GM19397 (cell line): ENCODE data around the gene STAT6.
"Not testable (repeated sequence)": the region's sequence is repeated elsewhere in the genome, so short reads cannot be mapped to it uniquely, and the experiment has no call there.

ENCODE experiments used
- ATAC-seq: cut with Tn5 transposase; IDR thresholded peaks from one replicate; pipeline ENCODE4 v1.9.1; 2021; ENCODE audit warnings: mild to moderate bottlenecking, moderate library complexity; ENCODE audit not compliant: unreplicated experiment

The STAT6 gene

DNA sequence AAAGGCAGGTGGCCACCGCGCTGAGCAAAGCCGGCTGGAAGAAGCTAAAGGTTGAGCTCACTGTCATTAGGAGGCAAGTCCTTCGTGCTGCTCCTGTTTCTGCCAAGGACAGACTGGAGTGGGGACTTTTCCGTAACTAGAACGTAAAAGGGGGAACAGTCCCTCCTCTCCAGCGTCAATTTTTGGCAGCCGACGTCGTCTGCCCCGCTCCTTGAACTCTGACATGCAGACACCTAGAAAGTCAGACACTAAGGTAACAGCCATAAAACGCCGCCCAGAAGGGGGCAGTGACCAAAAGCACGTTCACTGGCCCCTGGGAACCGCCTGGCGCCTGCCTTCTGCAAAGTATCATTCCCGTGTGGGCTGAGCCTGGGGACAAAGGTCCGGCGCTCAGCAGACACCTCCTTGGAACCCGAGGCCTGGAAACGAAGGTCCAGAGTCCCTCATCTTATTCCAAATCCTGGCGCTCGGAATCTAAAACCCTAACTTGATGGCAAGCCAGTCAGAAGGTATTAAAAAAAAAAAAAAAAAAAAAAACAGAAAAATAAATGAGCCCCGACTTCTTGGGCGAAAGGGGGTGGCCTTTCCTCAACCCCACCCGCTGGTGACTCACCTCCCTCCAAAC lies 16.1 kb upstream of the STAT6 start:
- ATAC-seq, result no peak

DNA sequence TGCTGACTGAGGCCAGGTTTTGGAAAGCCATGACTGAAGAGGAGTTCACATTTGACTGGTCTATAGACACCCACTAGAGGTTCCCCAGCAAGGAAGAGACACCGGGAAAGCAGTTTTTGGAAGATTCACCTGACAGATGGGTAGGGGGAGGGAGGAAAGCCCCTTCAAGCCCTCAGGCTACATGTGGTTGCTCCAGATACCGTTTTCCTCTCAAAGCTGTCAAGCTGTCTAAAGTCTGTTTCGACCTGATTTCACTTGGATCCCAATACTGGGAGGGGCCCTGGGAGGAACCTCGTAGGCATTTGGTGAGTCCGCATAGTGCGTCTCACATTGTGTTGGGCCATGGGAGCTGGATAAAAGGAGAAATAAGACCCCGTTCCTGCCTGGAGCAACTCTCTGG lies 15.4 kb upstream of the STAT6 start:
- no peak for ATAC-seq

DNA sequence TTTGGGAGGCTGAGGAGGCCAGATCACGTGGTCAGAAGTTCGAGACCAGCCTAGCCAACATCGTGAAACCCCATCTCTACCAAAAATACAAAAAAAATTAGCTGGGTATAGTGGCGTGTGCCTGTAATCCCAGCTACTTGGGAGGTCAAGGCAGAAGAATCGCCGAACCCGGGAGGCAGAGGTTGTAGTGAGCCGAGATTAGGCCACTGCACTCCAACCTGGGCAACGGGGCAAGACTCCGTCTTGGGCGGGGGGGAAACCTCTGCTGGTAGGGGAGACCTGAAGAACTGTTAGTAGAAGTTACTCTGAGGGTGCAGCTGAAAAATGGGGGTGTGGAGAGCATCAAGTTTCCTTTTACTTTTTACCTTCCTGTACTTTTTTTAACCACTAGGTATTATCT lies 14.9 kb upstream of the STAT6 start:
- ATAC-seq, result no peak

DNA sequence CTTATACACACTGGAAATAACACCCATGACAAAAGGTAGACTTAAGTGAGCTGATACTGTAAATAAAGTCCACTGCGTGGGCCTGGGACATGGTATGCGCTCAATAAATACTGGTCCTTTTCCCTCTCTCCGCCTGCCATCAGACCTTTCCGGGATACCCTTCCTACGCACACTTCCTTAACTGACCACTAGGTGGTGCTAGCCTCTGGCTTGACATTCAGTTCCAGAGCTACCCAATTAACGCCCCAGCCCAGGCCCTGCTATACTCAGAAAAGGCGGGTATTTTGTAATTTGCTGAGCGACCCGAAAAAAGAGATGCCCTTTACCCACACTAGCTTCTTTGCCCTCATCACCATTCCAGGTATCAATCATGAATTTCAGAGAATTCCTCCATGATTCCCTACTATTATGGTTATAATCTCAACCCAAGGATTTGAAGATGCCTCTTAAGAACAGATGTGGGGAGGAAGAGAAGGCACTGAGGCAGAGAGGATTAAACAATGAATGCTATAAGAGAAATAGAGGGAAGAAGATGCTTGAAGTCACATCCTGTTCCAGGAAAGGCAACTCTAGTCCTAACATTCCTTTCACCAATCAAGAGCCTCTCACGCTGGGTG lies 13.2 kb upstream of the STAT6 start:
- no peak for ATAC-seq

DNA sequence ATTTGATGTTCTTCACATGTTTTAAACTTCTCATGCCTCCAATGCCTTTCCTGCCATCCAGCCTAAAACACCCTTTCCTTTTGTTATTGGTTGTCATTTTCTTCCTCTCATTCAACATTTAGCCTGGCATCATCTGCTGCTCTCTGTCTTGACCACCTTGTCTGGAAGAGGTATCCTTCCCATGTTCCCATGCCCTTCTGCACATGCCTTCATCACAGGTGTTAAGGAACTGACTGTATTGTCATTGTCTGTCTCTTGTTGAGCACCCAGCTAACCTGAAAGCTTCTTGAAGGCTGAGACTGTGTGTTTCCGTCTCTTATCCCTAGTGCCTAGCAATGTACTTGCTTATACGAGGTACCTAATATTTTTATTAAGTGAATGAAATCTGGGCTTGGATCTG lies 12.7 kb upstream of the STAT6 start:
- no peak for ATAC-seq

DNA sequence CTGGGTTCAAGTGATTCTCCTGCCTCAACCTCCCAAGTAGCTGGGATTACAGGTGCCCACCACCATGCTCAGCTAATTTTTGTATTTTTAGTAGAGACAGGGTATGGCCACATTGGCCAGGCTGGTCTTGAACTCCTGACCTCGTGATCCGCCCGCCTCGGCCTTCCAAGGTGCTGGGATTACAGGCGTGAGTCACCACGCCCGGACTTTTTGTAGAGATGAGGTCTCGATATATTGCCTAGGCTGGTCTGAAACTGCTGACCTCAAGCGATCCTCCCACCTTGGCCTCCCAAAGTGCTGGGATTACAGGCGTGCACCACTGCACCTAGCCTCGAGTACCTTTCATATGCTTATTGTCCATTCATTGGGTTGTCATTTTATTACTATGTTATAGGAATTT lies 9.6 kb upstream of the STAT6 start:
- ATAC-seq, result not testable (repeated sequence)

DNA sequence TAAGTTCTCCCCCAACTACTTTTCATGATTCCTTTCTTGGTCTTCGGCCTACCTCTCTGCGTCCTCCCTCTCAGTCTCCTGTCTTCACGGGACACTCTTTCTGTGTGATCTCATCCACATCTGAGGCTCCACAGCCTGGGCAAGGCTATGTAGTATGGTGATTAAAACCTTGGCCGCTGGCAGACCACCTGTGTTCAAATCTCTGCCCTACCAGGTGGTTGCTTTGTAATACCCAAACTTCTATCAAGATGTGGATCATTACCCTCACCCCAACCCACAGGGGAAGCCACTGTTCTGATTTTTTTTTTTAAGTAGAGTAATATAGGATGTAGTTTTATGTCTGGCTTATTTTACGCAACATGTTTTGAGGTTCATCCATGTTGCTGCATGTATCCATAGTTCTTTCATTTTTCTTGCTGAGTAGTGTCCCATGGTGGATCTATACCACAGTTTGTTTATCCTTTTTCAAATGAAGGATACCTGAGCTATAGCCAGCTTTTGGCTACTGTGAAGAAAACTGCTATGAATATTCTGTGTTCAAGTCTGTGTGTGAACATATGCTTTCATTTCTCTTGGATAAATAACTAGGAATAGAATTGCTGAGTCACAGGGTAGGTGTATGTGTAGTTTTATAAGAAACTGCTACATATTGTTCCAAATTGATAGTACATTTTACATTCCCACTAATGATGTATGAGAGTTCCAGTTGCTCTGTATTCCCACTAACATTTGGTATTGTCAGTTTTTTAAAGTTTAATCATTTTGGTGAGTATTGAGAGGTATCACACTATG lies 8.3 kb upstream of the STAT6 start:
- ATAC-seq, result no peak

DNA sequence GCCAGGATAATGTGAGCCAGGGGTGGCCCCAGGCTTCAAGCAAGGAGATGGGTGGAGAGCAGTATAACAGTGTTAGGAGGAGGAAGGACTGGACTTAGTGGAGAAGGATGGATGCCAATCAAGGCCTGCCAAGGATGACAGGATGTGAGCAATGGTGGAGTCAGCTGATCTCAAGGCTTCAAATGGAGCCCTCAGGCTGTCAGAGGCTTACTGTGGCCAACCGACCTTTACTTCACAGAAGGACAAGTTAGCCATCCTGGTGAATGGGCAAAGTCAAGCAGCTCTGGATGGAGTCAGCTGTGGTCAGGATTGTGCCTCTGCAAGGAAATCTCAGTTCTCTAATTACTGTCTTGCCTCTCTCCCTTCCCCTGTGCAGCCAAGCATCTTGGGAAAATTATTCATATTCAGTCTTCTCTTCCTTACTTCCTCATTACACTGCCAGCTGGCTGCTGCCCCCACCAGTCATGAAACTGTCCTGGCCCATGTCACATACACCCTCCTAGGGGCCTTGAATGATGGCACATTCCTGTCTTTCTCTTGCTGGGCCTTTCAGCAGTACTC lies 7.6 kb upstream of the STAT6 start:
- ATAC-seq, result no peak

DNA sequence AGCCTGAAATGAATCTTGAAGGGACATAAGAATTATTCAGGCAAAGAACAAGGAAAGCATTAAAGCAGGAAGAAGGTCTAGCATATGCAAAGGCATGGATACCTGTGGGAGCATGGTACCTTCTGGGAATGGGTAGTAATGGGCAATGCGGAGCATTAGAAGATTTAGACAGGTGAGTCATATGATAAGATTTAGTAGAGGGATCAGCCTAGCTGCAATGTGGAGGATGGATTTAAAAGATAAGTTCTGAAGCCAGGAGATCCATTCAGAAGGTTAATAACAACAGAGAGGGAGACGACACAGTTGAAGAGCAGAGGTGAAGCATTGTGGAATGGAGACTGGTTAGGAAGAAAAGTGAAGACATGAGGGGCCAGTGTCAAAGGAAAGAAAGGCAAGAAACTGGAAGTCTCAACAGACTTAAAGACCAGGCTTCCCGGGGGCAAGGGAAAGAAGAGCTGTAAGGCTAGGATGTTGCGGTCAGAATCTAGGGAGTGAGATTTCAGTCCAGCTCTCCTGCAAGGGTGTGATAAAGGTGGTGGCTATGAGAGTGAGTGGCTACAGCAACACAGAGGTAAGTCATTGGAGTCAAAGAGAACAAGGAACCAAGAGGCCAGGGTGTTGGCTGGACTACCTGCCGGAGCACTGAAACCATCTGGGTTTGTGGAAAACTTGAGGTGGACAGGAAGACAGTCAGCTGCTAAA lies 5.6 kb upstream of the STAT6 start:
- ATAC-seq, result no peak

DNA sequence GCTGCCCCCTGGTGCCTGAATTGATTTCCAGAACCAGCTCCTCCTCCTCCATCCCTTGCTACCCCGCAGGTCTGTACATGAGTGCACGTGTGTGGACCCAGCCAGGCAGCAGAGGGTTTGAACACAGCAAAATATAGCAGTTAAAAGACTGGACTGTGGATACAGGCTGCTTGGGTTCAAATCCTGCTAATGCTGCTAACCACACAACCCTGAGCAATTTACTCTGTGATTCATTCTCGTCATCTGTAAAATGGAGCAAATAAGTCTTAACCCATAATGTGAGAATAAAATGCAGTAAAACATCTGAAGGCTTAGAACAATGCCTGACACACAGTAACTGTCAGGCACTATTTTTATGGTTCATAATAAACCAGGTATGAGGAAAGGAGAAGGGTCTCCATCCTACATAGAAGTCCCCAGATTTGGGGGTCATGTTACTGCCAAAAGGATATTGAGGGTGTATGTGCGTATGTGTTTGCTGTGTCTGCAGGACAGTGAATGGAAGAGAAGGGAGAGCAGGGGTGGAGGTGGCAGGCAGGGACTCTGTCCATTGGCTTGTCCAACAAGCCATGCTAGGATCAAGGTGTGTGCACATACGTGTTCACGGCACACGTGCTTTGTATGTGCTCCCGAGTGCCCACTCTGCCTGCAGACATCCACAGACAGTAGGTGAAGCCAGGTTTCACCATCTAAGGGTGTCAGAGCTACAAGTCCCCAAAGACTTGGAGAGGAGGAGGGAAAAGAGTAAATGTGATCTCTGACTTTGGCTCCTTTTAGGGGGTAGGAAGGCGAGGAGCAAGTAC lies 1.5 kb upstream of the STAT6 start:
- peak; percentile 56 for ATAC-seq

DNA sequence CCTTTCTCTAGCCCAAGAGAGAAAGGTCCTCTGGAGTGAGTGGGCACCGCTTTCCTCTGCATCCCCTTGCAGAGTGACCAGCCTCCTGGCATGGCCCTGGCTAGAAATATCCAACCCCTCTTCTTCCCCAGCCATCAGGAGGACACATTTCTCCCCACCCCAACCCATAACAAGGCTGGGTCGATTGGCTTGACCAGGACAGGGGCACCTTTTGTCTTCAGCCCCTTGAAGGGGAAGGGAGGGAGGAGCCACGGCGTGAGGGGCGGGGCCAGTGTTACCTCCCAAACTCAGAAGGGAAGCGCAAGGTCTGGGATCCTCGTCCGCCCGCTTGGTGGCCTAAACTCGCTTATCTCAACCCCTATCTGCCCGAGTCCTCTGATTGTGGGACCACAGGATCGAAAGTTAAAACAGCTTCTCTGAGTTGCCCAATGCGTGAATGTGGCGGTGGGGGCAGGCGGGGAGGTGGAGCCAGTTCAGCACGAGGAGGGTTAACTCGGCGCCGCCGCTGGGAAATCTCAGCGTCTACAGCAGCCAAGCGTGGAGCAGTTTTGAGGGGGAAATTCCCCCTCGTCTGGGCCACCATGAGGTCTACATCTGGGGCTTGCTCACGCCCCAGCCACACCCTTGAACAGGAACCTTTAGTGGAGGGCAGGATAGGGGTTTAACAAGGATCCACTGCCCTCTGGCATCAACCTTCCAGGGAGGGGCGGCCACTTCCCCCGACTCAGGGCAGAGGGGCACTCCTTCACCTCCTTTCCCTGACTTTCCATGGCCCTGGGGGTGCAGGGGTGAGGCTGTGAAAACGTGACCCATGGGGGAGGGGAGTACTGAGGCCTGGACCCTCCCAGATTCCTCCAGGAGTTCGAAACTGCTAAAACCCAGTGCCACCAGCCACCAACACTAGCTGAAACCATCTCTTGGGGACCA lies 795 bp downstream of the STAT6 start:
- peak; percentile 42 for ATAC-seq

DNA sequence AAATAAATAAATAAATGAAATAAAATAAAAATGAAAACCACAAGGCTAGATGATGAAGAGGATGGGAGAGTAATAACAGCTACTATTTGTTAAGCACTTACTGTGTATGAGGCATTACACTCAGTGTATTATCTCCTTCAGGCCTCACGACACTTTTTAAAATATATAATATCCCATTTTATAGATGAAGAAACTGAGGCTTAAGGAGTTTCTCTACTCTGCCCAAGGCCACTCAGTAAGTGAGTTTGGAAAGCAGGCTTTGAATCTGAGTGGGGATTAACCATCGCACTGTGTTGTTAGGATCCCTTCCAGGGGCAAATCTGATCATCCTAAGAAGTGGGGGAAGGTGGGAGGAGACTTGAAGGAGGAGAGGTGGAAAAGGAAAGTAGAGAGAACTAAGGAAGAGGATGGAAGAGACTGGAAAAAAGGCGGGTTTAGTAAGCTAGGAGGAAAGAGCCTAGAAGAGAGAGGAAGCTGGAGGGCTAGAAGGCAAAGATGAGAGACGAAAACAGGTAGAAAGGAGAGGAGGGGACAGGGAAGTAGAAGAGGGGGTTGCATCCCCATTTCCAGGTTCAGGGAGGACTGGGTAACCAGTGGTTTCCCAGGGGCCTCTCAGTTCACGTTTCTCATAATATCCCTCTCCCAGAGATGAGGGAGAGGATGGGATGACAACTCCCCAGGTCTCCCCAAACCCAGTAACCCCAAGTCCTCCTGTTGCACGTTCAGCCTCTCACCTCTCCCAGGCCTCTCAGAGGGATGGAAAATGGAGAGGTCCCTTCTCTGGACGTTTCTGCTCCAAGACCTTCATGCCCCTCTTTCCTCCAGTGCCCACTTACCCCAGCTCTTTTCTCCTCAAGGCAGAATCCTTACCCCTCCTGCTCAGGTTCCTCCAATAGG lies 1.7 kb downstream of the STAT6 start:
- no peak for ATAC-seq

DNA sequence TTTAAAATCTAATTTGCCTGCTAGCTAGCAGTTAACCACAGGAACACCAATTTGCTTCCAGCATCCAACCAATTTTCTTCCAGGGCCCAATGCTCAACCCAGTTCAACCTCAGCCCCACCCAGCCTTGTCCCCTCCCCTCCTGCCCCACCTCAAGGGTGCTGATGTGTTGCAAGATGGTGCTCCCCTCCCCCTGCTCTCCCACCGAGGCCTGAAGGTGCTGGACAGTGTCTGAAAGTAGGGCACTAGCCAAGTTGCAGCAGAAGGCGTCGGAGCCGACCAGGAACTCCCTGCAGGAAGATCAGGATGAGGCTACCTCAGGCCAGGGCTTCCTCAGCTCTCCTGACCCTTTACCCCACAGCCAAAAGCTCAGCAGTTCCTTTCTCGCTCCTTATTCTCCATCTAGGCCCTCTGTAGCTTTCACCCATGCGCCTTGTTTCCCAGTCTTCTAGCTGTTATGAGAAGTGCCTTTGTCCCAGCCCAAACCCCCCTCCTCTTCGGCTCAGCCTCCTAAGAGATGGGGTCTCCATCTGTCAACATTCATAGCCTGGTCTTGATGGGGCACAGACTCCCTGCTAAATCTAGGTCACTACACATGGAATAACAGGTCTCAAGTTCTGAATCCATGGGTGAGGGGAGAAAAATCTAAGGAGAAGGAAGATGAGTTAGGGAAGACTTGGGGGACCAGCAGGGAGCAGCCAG lies 3.6 kb downstream of the STAT6 start:
- no peak for ATAC-seq

DNA sequence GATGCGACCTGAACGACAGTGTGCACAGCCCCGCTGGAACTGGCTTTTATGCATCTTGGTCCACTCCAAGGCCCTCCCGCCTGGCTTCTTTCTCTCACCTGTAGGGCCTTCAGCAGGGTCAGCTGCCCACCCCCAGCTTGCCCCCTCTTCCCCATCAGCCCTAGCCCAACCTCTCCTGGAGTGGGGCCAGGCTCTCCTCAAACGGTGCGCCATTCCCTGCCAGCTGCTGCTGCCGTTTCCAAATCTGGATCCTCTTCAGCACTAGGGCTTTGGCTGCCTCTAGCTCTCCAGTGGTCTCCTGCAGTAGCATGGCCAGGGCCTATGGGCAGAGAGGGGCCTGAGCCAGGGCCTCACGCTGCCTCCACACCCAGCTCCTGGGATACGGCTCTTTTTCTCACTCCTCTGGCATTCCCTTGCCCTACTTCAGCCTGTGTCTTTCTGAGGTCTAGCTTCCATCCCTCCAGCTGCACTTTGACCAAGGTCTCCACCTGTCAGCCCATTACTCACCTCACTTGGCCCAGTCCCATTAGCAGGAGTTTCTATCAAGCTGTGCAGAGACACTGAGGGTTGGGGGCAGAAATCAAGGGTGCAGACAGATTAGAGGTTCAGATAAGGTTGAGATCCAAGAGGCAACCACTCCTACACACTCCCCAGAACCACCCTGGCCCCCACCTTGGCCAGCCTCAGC lies 5.0 kb downstream of the STAT6 start:
- ATAC-seq, result no peak

DNA sequence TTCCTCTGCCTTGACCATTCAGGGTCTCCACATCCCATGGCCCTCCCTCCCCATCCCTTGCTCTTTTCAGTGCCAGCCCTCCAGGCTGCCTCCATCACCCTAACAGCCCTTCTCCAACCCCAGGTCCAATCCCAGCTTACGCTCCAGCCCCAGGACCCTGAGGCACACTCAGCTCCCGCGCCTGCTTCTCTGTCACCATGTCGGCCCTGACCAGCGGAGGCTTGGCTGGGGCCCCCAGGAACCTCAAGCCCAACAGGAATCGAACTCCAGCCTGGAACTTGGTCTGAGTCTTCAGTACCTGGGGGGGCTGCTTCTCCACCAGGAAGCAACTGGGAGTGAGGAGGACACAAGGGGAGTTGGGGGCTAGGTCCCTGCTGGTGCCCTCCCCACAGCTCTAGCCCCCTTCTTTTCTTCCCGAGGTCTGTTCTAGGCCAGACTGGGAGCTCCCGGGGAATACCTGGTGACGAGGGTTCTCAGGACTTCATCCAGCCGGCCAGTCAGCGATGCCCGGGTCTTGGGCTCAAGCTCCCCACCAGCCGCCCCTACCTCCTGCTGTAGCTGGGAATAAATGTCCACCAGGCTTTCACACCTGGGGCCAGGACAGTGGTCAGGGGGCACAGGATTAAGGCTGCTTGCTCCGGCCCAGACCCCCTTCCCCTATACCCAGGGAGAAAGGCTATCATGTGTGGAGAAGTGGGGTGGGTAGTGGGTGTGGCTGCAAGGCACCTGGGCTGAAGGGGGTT lies 6.0 kb downstream of the STAT6 start:
- no peak for ATAC-seq

DNA sequence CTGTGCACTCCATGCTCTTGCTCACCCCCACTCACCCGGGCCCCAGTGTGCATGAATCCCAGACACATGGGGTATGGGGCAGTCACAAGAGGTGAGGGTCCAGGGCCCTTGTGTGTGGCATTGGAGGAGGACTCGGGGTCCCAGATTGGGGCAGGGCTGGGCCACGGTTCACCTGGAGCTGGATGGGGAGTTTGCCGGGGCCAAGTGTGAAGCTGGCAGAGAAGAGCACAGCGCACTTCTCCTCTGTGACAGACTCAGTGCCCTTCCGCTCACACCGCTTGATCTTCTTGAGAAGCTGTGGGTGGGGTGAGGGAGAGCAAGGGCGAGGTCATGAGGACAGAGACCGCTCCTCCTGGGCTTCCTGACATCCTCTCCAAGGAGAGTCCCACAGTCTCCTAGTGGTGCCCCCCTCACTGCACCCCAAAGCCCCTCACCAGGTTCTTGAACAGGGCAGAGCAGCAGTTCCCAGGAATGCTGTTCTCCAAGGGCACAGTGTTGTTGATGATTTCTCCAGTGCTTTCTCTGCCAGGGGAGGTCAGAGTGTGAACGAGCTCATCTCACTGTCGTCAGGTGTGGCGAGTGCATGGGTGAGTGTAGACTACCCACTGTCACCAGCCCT lies 6.8 kb downstream of the STAT6 start:
- no peak for ATAC-seq
